K562 (cell line): Measurements from ENCODE around the gene SPPL2C. TPM values are rescaled to one million over a fixed set of nuclear protein-coding genes. Genes with fewer than 3 reads are reported as not detected.

ENCODE experiments used
- ATAC-seq: fragments of 200-7000 bp; cut with Tn5 transposase; 3 replicates; pipeline ENCODE4 v1.9.1; 2020; ENCODE audit warnings: moderate library complexity
- BruUV-seq: library from RNA; stranded (reverse); fragments of 400-500 nt; replicated peaks from 2 replicates; lab custom pipeline; 2021; lab: Mats Ljungman, UMichigan
- CTCF ChIA-PET: fragments of 300-600 bp; formaldehyde crosslinking; extraction: SDS; loops from one replicate; lab custom pipeline; 2021; ENCODE audit warnings: low intra/inter-chr PET ratio; lab: Yijun Ruan, JAX
- POLR2A ChIA-PET: fragments of 300-600, 350-650 bp; sonication (Branson Sonifier 250); formaldehyde crosslinking; extraction: SDS; loops from one replicate; lab custom pipeline; 2021; ENCODE audit warnings: antibody characterized with exemption, inconsistent platforms; lab: Yijun Ruan, JAX
- DNase-seq, 4 experiments: peaks; one replicate each; pipeline versions ENCODE4 v3.0.0 to v3.0.0-alpha.2; 2011 to 2018; ENCODE audit warnings: low spot score in 3 of 4, mixed read lengths in 3 of 4; ENCODE audit errors: extremely low read depth in 1 of 4
- FAIRE-seq: peaks from 2 replicates; lab custom pipeline; 2011; peaks lifted over from hg19 to GRCh38; lab: Jason Lieb, UNC
- H2AFZ ChIP-seq: 2 replicates; pipeline ENCODE4 v1.6.0; 2011; ENCODE audit warnings: low read depth, low read length, control low read depth, inconsistent platforms
- H3K27ac ChIP-seq: fragments of 200-600 bp; 3 replicates; pipeline ENCODE4 v1.8.0; 2011; ENCODE audit warnings: low read depth, mild to moderate bottlenecking, control low read depth, inconsistent platforms, low read length, moderate library complexity, mixed read lengths; ENCODE audit errors: extremely low read depth
- H3K27me3 ChIP-seq, 2 experiments: fragments of 300-600 bp in 1 of 2; 2 replicates in 1 of 2; 3 replicates in 1 of 2; pipeline versions ENCODE4 v1.6.0 to v1.8.0; 2011; ENCODE audit warnings: inconsistent platforms in 2 of 2, low read length in 2 of 2, mild to moderate bottlenecking in 1 of 2, mixed read lengths in 1 of 2, moderate library complexity in 1 of 2; ENCODE audit not compliant: control insufficient read depth in 2 of 2, insufficient read depth in 2 of 2
- H3K36me3 ChIP-seq: fragments of 300-600 bp; 3 replicates; pipeline ENCODE4 v1.8.0; 2011; ENCODE audit warnings: mild to moderate bottlenecking, low read length, inconsistent platforms; ENCODE audit not compliant: control insufficient read depth, insufficient read depth
- H3K4me1 ChIP-seq, 2 experiments: fragments of 200-600 bp in 1 of 2; replicated peaks in 1 of 2; 2 replicates in 1 of 2; 3 replicates in 1 of 2; pipeline versions ENCODE4 v1.5.1 to v1.8.0; 2011; ENCODE audit warnings: inconsistent platforms in 2 of 2, low read length in 2 of 2, mild to moderate bottlenecking in 1 of 2, mixed read lengths in 1 of 2, moderate library complexity in 1 of 2; ENCODE audit not compliant: control insufficient read depth in 2 of 2, insufficient read depth in 2 of 2
- H3K4me2 ChIP-seq: 2 replicates; pipeline ENCODE4 v1.6.1; 2011; ENCODE audit warnings: low read length, control low read depth, inconsistent platforms, mixed read lengths; ENCODE audit not compliant: insufficient read depth
- H3K4me3 ChIP-seq: fragments of 200-600 bp; sonication (generic), shearing (Covaris generic); 2 replicates; pipeline ENCODE4 v1.5.1; 2016; ENCODE audit warnings: control low read depth, inconsistent platforms
- H3K79me2 ChIP-seq: fragments of 200-600 bp; 3 replicates; pipeline ENCODE4 v1.8.0; 2011; ENCODE audit warnings: low read length, inconsistent platforms; ENCODE audit not compliant: control insufficient read depth, insufficient read depth
- H3K9ac ChIP-seq, 2 experiments: 2 replicates each; pipeline versions ENCODE4 v1.6.0 to v1.6.1; 2011; ENCODE audit warnings: low read depth in 2 of 2, low read length in 2 of 2, control low read depth in 1 of 2, inconsistent platforms in 1 of 2, mild to moderate bottlenecking in 1 of 2, mixed read lengths in 1 of 2; ENCODE audit not compliant: insufficient read depth in 1 of 2
- H3K9me1 ChIP-seq: one replicate; pipeline ENCODE4 v1.6.0; 2011; ENCODE audit warnings: inconsistent platforms, mild to moderate bottlenecking, low read length, moderate library complexity; ENCODE audit not compliant: control insufficient read depth, insufficient read depth
- H3K9me3 ChIP-seq: replicated peaks from 2 replicates; pipeline ENCODE4 v1.5.1; 2011; ENCODE audit warnings: low read depth, low read length, inconsistent platforms; ENCODE audit not compliant: control insufficient read depth, insufficient read depth
- H4K20me1 ChIP-seq: replicated peaks from 2 replicates; pipeline ENCODE4 v1.6.1; 2011; ENCODE audit warnings: low read length, inconsistent platforms, mixed read lengths; ENCODE audit not compliant: control insufficient read depth, insufficient read depth
- AFF1 ChIP-seq, 2 experiments: fragments of 450-650 bp; IDR thresholded peaks; 2 replicates each; pipeline ENCODE4 v1.6.1; 2018; ENCODE audit warnings: mild to moderate bottlenecking in 2 of 2, low read depth in 1 of 2; ENCODE audit not compliant: partially characterized antibody in 2 of 2
- CBX3 ChIP-seq, 2 experiments: IDR thresholded peaks; 1 replicate in 1 of 2; 2 replicates in 1 of 2; pipeline ENCODE4 v1.6.1; 2012; ENCODE audit warnings: inconsistent platforms in 2 of 2, low read length in 2 of 2, borderline replicate concordance in 1 of 2, control low read depth in 1 of 2
- EP400 ChIP-seq: fragments of 450-650 bp; IDR thresholded peaks from 2 replicates; pipeline ENCODE4 v1.6.1; 2017; ENCODE audit warnings: antibody characterized with exemption, mild to moderate bottlenecking, moderate library complexity
- LEF1 ChIP-seq: fragments of 450-650 bp; IDR thresholded peaks from 2 replicates; pipeline ENCODE4 v1.6.1; 2016; ENCODE audit warnings: mild to moderate bottlenecking
- MCM5 ChIP-seq: fragments of 450-650 bp; IDR thresholded peaks from 2 replicates; pipeline ENCODE4 v1.6.1; 2016; ENCODE audit warnings: low read depth
- NFATC3 ChIP-seq: fragments of 450-650 bp; IDR thresholded peaks from 2 replicates; pipeline ENCODE4 v1.6.1; 2017; ENCODE audit warnings: mild to moderate bottlenecking
- SP1 ChIP-seq: sonication (generic); formaldehyde crosslinking; IDR thresholded peaks from 2 replicates; pipeline ENCODE4 v1.8.1; 2022; ENCODE audit warnings: mild to moderate bottlenecking, missing genetic modification reagents
- ZNF134 ChIP-seq: fragments of 250-450 bp; sonication (Bioruptor Pico); conservative IDR thresholded peaks from 2 replicates; pipeline ENCODE4 v1.4.0; 2020
- ZNF407 ChIP-seq: fragments of 450-650 bp; IDR thresholded peaks from 2 replicates; pipeline ENCODE4 v1.6.1; 2016; ENCODE audit warnings: low read depth
- WGBS: fragments of 100-300 bp; shearing (Covaris generic); methylation state at CpG from one replicate; pipeline ENCODE4 v1.1.6; 2016; ENCODE audit warnings: low coverage, mixed read lengths; ENCODE audit not compliant: insufficient coverage; ENCODE audit errors: missing lambda C conversion rate; 5-methylcytosine and 5-hydroxymethylcytosine counted together
- in situ Hi-C: fragments of 300-500 bp; cut with MboI; formaldehyde crosslinking; loops from 4 replicates; pipeline ENCODE4 v1.15.0; 2018; ENCODE audit warnings: inconsistent platforms, mixed read lengths
- intact Hi-C: fragments of 100-400 bp; cut with micrococcal nuclease; formaldehyde crosslinking; loops from 2 replicates; pipeline ENCODE4 v1.14.2; 2022
- polyA plus RNA-seq, 8 experiments: library from polyadenylated mRNA; depleted of rRNA in 4 of 8; stranded (reverse) in 5 of 8; unstranded in 3 of 8; fragments of >200 nt; fragmentation: Nextera tagmentation in 2 of 8; fragmentation: Illumina TruSeq in 1 of 8; extraction: Ambion mirVana in 2 of 8; extraction: Trizol in 1 of 8; gene quantifications; 2 replicates each; pipeline versions ENCODE4 v1.2.1 to v1.2.3, GENCODE V29; 2011 to 2014; ENCODE audit warnings: inconsistent platforms in 1 of 8, missing spikeins in 1 of 8
- total RNA-seq, 7 experiments: library from RNA; depleted of rRNA in 6 of 7; stranded (reverse); fragments of >200 nt in 6 of 7; fragmentation: Illumina TruSeq in 2 of 7; extraction: Trizol in 2 of 7; gene quantifications; 2 replicates each; pipeline versions ENCODE4 v1.2.1 to v1.2.3, GENCODE V29; 2011 to 2021; ENCODE audit warnings: low replicate concordance in 1 of 7

The SPPL2C gene
- total and polyA plus RNA-seq, 9 of the 15 experiments (the other 6 are each of a cell fraction or from before 2014, with no cell fraction given): not detected

DNA sequence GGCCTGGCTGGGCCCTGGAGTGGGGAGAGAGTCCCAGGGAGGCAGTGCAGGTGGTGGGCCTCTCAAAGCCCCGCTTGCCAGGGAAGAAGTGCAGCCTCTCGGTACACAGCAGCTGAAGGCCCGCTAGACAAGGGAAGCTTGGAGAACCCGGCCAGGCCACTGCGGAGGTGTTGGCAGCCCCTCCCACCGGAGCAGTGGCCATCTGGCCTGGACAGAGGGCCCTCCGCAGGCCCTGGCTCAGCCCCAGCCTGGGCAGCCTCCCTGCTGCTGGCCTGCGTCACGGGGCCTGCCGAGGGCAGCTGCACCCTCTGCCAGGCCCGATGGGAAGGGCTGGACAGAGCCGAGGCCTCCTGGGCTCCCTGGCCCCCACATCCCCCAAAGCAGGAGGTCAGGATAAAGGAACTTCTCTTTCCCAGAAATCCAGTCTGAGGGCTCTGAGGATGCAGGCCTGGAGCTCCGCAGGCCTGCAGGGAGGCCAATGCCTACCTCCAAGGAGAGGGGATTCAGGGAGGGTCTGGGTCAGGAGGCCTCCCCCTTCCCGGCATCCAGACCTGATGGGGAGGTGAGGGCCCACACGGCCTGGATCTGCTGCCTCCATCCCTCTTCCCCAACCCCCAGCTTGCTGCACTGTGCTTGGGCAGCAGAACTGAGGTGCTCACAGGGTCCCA lies 4.3 kb downstream of the SPPL2C start:
- Histone ChIP-seq H3K9ac (peak overlapping the region in 1 of 2 experiments; percentile 35; a peak in 1 of 4 replicates), H3K4me3 (no peak overlapping the region), H3K4me2 (no peak overlapping the region), H4K20me1 (no peaks in the 10 kb centered on the region; the same call in 1 of the 2 replicates), H3K4me1 (peaks cover 0 to 13% of the 10 kb centered on the region in 2 experiments; a peak in 2 of 5 replicates), H3K9me3 (no peaks in the 10 kb centered on the region), H3K9me1 (no peaks in the 10 kb centered on the region), H3K27ac (no peak overlapping the region), H3K27me3 (peaks cover 10 to 65% of the 10 kb centered on the region in 2 experiments; a peak in 3 of 5 replicates), H3K79me2 (no peaks in the 10 kb centered on the region), H3K36me3 (no peaks in the 10 kb centered on the region), H2AFZ (no peak overlapping the region)
- ATAC-seq: peak; percentile 32; the same call in 1 of the 3 replicates
- ChIA-PET CTCF (interaction anchor here (0.5 kb wide), 1 partner anchor 10 kb away, joined by 3 read pairs; no protein-coding TSS in a partner anchor), POLR2A (no interaction called here)
- WGBS: 3% methylated on average over 15 of the region's 15 CpGs
- BruUV-seq: no TSS peak
- no peak for FAIRE-seq
- no peak for DNase-seq
- in situ Hi-C loops (loop anchor here (25.0 kb wide), 1 partner anchor 437 kb away; no protein-coding TSS in a partner anchor), intact Hi-C loops (no loop called here)
- TF ChIP-seq CBX3 (IDR thresholded peaks at IDR 0.05; ENCODE audit: borderline replicate concordance in 1 of 2, low read length in 2 of 2) (no peak), LEF1 (no peak), SP1 (no peak), ZNF407 (no peak), NFATC3 (no peak), ZNF134 (CRISPR knock-in tag) (no peak), EP400 (no peak), AFF1 (IDR thresholded peaks at IDR 0.05; ENCODE audit: low read depth in 1 of 2, partially characterized antibody in 2 of 2) (no peak), MCM5 (no peak)
